IMR-90 (cell line): Measurements from ENCODE around the gene PEF1. TPM values are rescaled to one million over a fixed set of nuclear protein-coding genes. Genes with fewer than 3 reads are reported as not detected.

Experiments used
- ATAC-seq: fragments of 200-7000 bp; cut with Tn5 transposase; 2 replicates; pipeline ENCODE4 v1.9.1; 2020; ENCODE audit warnings: low read depth, mild to moderate bottlenecking, moderate library complexity
- BruUV-seq: library from RNA; stranded (reverse); fragments of 400-500 nt; replicated peaks from 2 replicates; lab custom pipeline; 2021; lab: Mats Ljungman, UMichigan
- CTCF ChIA-PET: fragments of 300-600 bp; formaldehyde crosslinking; extraction: SDS; loops from one replicate; lab custom pipeline; 2021; ENCODE audit warnings: antibody characterized with exemption; lab: Yijun Ruan, JAX
- POLR2A ChIA-PET: fragments of 300-600 bp; sonication (Branson Sonifier 250); formaldehyde crosslinking; loops from one replicate; lab custom pipeline; 2022; ENCODE audit warnings: antibody characterized with exemption; ENCODE audit not compliant: unreplicated experiment; lab: Charles Lee
- DNase-seq: peaks from one replicate; pipeline ENCODE4 v3.0.0; 2013
- H2AFZ ChIP-seq: replicated peaks from 2 replicates; pipeline ENCODE3; 2013; ENCODE audit warnings: low read length, mild to moderate bottlenecking; ENCODE audit not compliant: poor library complexity
- H2AK5ac ChIP-seq: 2 replicates; pipeline ENCODE4 v1.6.1; 2013; ENCODE audit warnings: low read depth, low read length, inconsistent platforms
- H2AK9ac ChIP-seq: replicated peaks from 2 replicates; pipeline ENCODE3; 2013; ENCODE audit warnings: mild to moderate bottlenecking, low read depth, low read length, moderate library complexity; ENCODE audit not compliant: poor library complexity
- H2BK120ac ChIP-seq: 2 replicates; pipeline ENCODE4 v1.6.1; 2013; ENCODE audit warnings: low read depth, low read length, inconsistent platforms
- H2BK15ac ChIP-seq: 3 replicates; pipeline ENCODE4 v1.6.1; 2013; ENCODE audit warnings: low read depth, low read length, inconsistent platforms
- H2BK20ac ChIP-seq: 2 replicates; pipeline ENCODE4 v1.6.1; 2013; ENCODE audit warnings: low read depth, mild to moderate bottlenecking, inconsistent platforms, low read length, moderate library complexity
- H2BK5ac ChIP-seq: 2 replicates; pipeline ENCODE4 v1.6.1; 2013; ENCODE audit warnings: mild to moderate bottlenecking, low read depth, low read length, inconsistent platforms; ENCODE audit not compliant: poor library complexity, severe bottlenecking
- H3K14ac ChIP-seq: replicated peaks from 2 replicates; pipeline ENCODE4 v1.6.1; 2013; ENCODE audit warnings: low read depth, low read length, inconsistent platforms
- H3K18ac ChIP-seq: 2 replicates; pipeline ENCODE4 v1.6.1; 2013; ENCODE audit warnings: low read depth, low read length, control low read depth
- H3K23ac ChIP-seq: 2 replicates; pipeline ENCODE4 v1.6.1; 2013; ENCODE audit warnings: low read depth, low read length, inconsistent platforms
- H3K27ac ChIP-seq: 2 replicates; pipeline ENCODE4 v1.5.1; 2013; ENCODE audit warnings: mild to moderate bottlenecking, control low read depth, low read length; ENCODE audit not compliant: insufficient read depth
- H3K27me3 ChIP-seq: 2 replicates; pipeline ENCODE4 v1.6.1; 2013; ENCODE audit warnings: low read length; ENCODE audit not compliant: control insufficient read depth, insufficient read depth
- H3K36me3 ChIP-seq: 2 replicates; pipeline ENCODE4 v1.6.1; 2013; ENCODE audit warnings: low read length, mixed read lengths; ENCODE audit not compliant: control insufficient read depth, insufficient read depth
- H3K4ac ChIP-seq: 2 replicates; pipeline ENCODE4 v1.6.1; 2013; ENCODE audit warnings: low read depth, low read length, inconsistent platforms
- H3K4me1 ChIP-seq: 2 replicates; pipeline ENCODE4 v1.6.1; 2013; ENCODE audit warnings: low read length, mixed read lengths; ENCODE audit not compliant: control insufficient read depth, insufficient read depth
- H3K4me2 ChIP-seq: 2 replicates; pipeline ENCODE4 v1.6.1; 2013; ENCODE audit warnings: low read depth, mild to moderate bottlenecking, control low read depth, low read length, moderate library complexity
- H3K4me3 ChIP-seq: 2 replicates; pipeline ENCODE4 v1.5.1; 2013; ENCODE audit warnings: low read depth, mild to moderate bottlenecking, control low read depth, low read length, moderate library complexity; ENCODE audit not compliant: insufficient read depth
- H3K56ac ChIP-seq: 2 replicates; pipeline ENCODE4 v1.6.1; 2013; ENCODE audit warnings: low read length, inconsistent platforms; ENCODE audit not compliant: insufficient read depth; ENCODE audit errors: extremely low read depth
- H3K79me1 ChIP-seq, 2 experiments: 2 replicates each; pipeline ENCODE4 v1.6.1; 2013; ENCODE audit warnings: low read length in 2 of 2, inconsistent platforms in 1 of 2, low read depth in 1 of 2
- H3K9ac ChIP-seq: 2 replicates; pipeline ENCODE4 v1.6.1; 2013; ENCODE audit warnings: low read depth, low read length, control low read depth
- H3K9me1 ChIP-seq: 2 replicates; pipeline ENCODE4 v1.6.1; 2013; ENCODE audit warnings: low read length, inconsistent platforms; ENCODE audit not compliant: insufficient read depth
- H3K9me3 ChIP-seq: 2 replicates; pipeline ENCODE4 v1.6.1; 2013; ENCODE audit warnings: low read length; ENCODE audit not compliant: control insufficient read depth, insufficient read depth
- H4K20me1 ChIP-seq: 2 replicates; pipeline ENCODE4 v1.6.1; 2013; ENCODE audit warnings: low read length, inconsistent platforms; ENCODE audit not compliant: insufficient read depth
- H4K5ac ChIP-seq: 2 replicates; pipeline ENCODE4 v1.6.1; 2013; ENCODE audit warnings: mild to moderate bottlenecking, low read depth, low read length, control low read depth
- H4K8ac ChIP-seq, 2 experiments: 2 replicates each; pipeline ENCODE4 v1.6.1; 2013; ENCODE audit warnings: low read depth in 2 of 2, low read length in 2 of 2, control low read depth in 1 of 2, inconsistent platforms in 1 of 2
- H4K91ac ChIP-seq: 2 replicates; pipeline ENCODE4 v1.6.1; 2013; ENCODE audit warnings: low read depth, low read length, inconsistent platforms; ENCODE audit not compliant: insufficient read depth
- BHLHE40 ChIP-seq: fragments of 150-350 bp; IDR thresholded peaks from 2 replicates; pipeline ENCODE4 v1.6.1; 2016; ENCODE audit warnings: mild to moderate bottlenecking, low read depth, low read length
- CEBPB ChIP-seq: IDR thresholded peaks from 2 replicates; pipeline ENCODE4 v1.6.1; 2012; ENCODE audit warnings: low read depth, low read length, improper control_type of control experiment
- CHD1 ChIP-seq: IDR thresholded peaks from 2 replicates; pipeline ENCODE4 v1.6.1; 2012; ENCODE audit warnings: low read depth, low read length, improper control_type of control experiment
- CTCF ChIP-seq: conservative IDR thresholded peaks from 2 replicates; pipeline ENCODE4 v1.5.1; 2012; ENCODE audit warnings: mild to moderate bottlenecking, low read depth, low read length, improper control_type of control experiment
- FOS ChIP-seq: fragments of 150-350 bp; IDR thresholded peaks from 2 replicates; pipeline ENCODE4 v1.6.1; 2016; ENCODE audit warnings: low read depth, low read length
- MAFK ChIP-seq: IDR thresholded peaks from 2 replicates; pipeline ENCODE4 v1.6.1; 2012; ENCODE audit warnings: low read depth, low read length, improper control_type of control experiment
- MAZ ChIP-seq: IDR thresholded peaks from 2 replicates; pipeline ENCODE4 v1.6.1; 2012; ENCODE audit warnings: low read depth, mild to moderate bottlenecking, low read length, improper control_type of control experiment, moderate library complexity, borderline replicate concordance
- MXI1 ChIP-seq: IDR thresholded peaks from 2 replicates; pipeline ENCODE4 v1.6.1; 2012; ENCODE audit warnings: low read depth, mild to moderate bottlenecking, low read length, moderate library complexity, borderline replicate concordance
- NFE2L2 ChIP-seq: fragments of 150-350 bp; IDR thresholded peaks from 2 replicates; pipeline ENCODE4 v1.6.1; 2016; ENCODE audit warnings: low read depth, mild to moderate bottlenecking, low read length
- POLR2A ChIP-seq: IDR thresholded peaks from 2 replicates; pipeline ENCODE4 v1.6.1; 2012; ENCODE audit warnings: mild to moderate bottlenecking, low read depth, low read length
- RAD21 ChIP-seq: IDR thresholded peaks from 2 replicates; pipeline ENCODE4 v1.6.1; 2012; ENCODE audit warnings: low read length, improper control_type of control experiment
- RCOR1 ChIP-seq: IDR thresholded peaks from 2 replicates; pipeline ENCODE4 v1.6.1; 2012; ENCODE audit warnings: mild to moderate bottlenecking, low read length, improper control_type of control experiment; ENCODE audit not compliant: insufficient replicate concordance
- SMC3 ChIP-seq: fragments of 150-350 bp; IDR thresholded peaks from 2 replicates; pipeline ENCODE4 v1.6.1; 2016; ENCODE audit warnings: low read depth, mild to moderate bottlenecking, antibody characterized with exemption, low read length, moderate library complexity
- USF2 ChIP-seq: fragments of 150-350 bp; IDR thresholded peaks from 2 replicates; pipeline ENCODE4 v1.6.1; 2017; ENCODE audit warnings: mild to moderate bottlenecking, antibody characterized with exemption, low read length, low read depth
- WGBS, 2 experiments: methylation state at CpG; one replicate each; pipeline versions ENCODE4 v1.1.5 to v1.1.7; 2013; ENCODE audit warnings: missing lambda C conversion rate in 2 of 2; ENCODE audit not compliant: insufficient read length in 1 of 2; ENCODE audit errors: extremely low coverage in 2 of 2; 5-methylcytosine and 5-hydroxymethylcytosine counted together
- dilution Hi-C: fragments of 300-500 bp; cut with HindIII; formaldehyde crosslinking; loops from one replicate; pipeline ENCODE4 v1.14.3; 2018; ENCODE audit warnings: low sequenced_read_pairs; ENCODE audit not compliant: unreplicated experiment
- in situ Hi-C: fragments of 300-500 bp; cut with MboI; formaldehyde crosslinking; loops from 3 replicates; pipeline ENCODE4 v1.14.3; 2019; ENCODE audit warnings: low sequenced_read_pairs, inconsistent platforms, mixed read lengths
- intact Hi-C: fragments of 100-400 bp; cut with micrococcal nuclease; formaldehyde crosslinking; loops from 2 replicates; pipeline ENCODE4 v1.10.0; 2022
- polyA plus RNA-seq, 3 experiments: library from polyadenylated mRNA; depleted of rRNA; stranded (reverse); fragments of >200 nt; gene quantifications; 2 replicates each; pipeline ENCODE4 v1.2.3, GENCODE V29; 2012; ENCODE audit warnings: low replicate concordance in 1 of 3
- total RNA-seq: library from RNA; depleted of rRNA; stranded (reverse); fragments of >200 nt; gene quantifications from 2 replicates; pipeline ENCODE4 v1.2.3, GENCODE V29; 2012

The PEF1 gene
- total and polyA plus RNA-seq, 2 of the 4 experiments (the other 2 are of a cell fraction): 84.2 to 104 TPM

GRCh38 chr1:31620631-31621497, 23.8 kb downstream of the PEF1 start:
- CTCF ChIA-PET: interaction anchor here (1.3 kb wide), 1 partner anchor 8 kb away, joined by 3 read pairs; no protein-coding TSS in a partner anchor
- 85% methylated on average over 10 of the region's 20 CpGs; no CpG with 5 or more reads in 1 of the 2 experiments for WGBS, 2 experiments
- Histone ChIP-seq H3K4me3 (no peak overlapping the region), H4K20me1 (0 out of 2 replicates have a peak, but pooled peaks cover 3% of the 10 kb centered on the region), H4K91ac (no peak overlapping the region), H4K8ac (no peak overlapping the region), H3K9me3 (no peaks in the 10 kb centered on the region), H2BK20ac (no peak overlapping the region), H3K23ac (no peak overlapping the region), H2BK5ac (no peak overlapping the region), H3K9me1 (0 out of 2 replicates have a peak, but pooled peaks cover 9% of the 10 kb centered on the region), H3K4me1 (peaks cover 2% of the 10 kb centered on the region), H3K36me3 (no peaks in the 10 kb centered on the region), H2BK15ac (no peak overlapping the region), H3K56ac (no peak overlapping the region), H2BK120ac (no peak overlapping the region), H4K5ac (no peak overlapping the region), H3K27ac (no peak overlapping the region), H3K14ac (no peak overlapping the region), H3K18ac (no peak overlapping the region), H3K4ac (no peak overlapping the region), H2AK5ac (no peak overlapping the region), H2AK9ac (no peak overlapping the region), H3K4me2 (no peak overlapping the region), H3K27me3 (peaks cover 29% of the 10 kb centered on the region), H2AFZ (no peak overlapping the region), H3K9ac (no peak overlapping the region), H3K79me1 (no peaks in the 10 kb centered on the region)
- intact Hi-C loops: no loop called here
- BruUV-seq: no TSS peak
- no peak for DNase-seq
- in situ Hi-C loops: no loop called here
- POLR2A ChIA-PET: interaction anchor here (0.6 kb wide), 1 partner anchor 8 kb away, joined by 3 read pairs; no protein-coding TSS in a partner anchor
- dilution Hi-C loops: no loop called here
- no peak for ATAC-seq
- no peak for TF ChIP-seq FOS
- no peak for TF ChIP-seq MXI1
- no peak for TF ChIP-seq BHLHE40
- no peak for TF ChIP-seq CEBPB
- no peak for TF ChIP-seq USF2
- no peak for TF ChIP-seq CTCF
- TF ChIP-seq MAZ: no peak
- no peak for TF ChIP-seq NFE2L2
- TF ChIP-seq RCOR1: no peak
- no peak for TF ChIP-seq POLR2A
- TF ChIP-seq CHD1: no peak
- TF ChIP-seq SMC3: no peak
- TF ChIP-seq MAFK: no peak
- no peak for TF ChIP-seq RAD21
